HL-60 (cell line): Measurements from ENCODE around the gene THSD1.

Experiments
- CTCF ChIP-seq: IDR thresholded peaks from one replicate; pipeline ENCODE4 v1.5.1; 2011; ENCODE audit warnings: low read length, control low read depth, inconsistent platforms; ENCODE audit not compliant: insufficient read depth
- GABPA ChIP-seq: IDR thresholded peaks from 2 replicates; pipeline ENCODE4 v1.6.1; 2012; ENCODE audit warnings: low read depth
- POLR2AphosphoS5 ChIP-seq: IDR thresholded peaks from 2 replicates; pipeline ENCODE4 v1.6.1; 2012; ENCODE audit warnings: low read depth
- REST ChIP-seq: IDR thresholded peaks from 2 replicates; pipeline ENCODE4 v1.6.1; 2012; ENCODE audit warnings: low read depth; ENCODE audit not compliant: insufficient replicate concordance
- SPI1 ChIP-seq: IDR thresholded peaks from 2 replicates; pipeline ENCODE4 v1.6.1; 2012; ENCODE audit warnings: low read depth, mild to moderate bottlenecking, borderline replicate concordance

GRCh38 chr13:52452470-52452869, 46.5 kb upstream of the THSD1 start:
- TF ChIP-seq CTCF (no peak), POLR2AphosphoS5 (no peak), REST (no peak), GABPA (no peak), SPI1 (no peak)
